IMR-90 (cell line): ENCODE results near the gene RERE. TPM values are rescaled to one million over a fixed set of nuclear protein-coding genes. Genes with fewer than 3 reads are reported as not detected.

Experiments used
- ATAC-seq: fragments of 200-7000 bp; cut with Tn5 transposase; 2 replicates; pipeline ENCODE4 v1.9.1; 2020; ENCODE audit warnings: low read depth, mild to moderate bottlenecking, moderate library complexity
- BruUV-seq: library from RNA; stranded (reverse); fragments of 400-500 nt; replicated peaks from 2 replicates; lab custom pipeline; 2021; lab: Mats Ljungman, UMichigan
- CTCF ChIA-PET: fragments of 300-600 bp; formaldehyde crosslinking; extraction: SDS; loops from one replicate; lab custom pipeline; 2021; ENCODE audit warnings: antibody characterized with exemption; lab: Yijun Ruan, JAX
- POLR2A ChIA-PET: fragments of 300-600 bp; sonication (Branson Sonifier 250); formaldehyde crosslinking; loops from one replicate; lab custom pipeline; 2022; ENCODE audit warnings: antibody characterized with exemption; ENCODE audit not compliant: unreplicated experiment; lab: Charles Lee
- DNase-seq: peaks from one replicate; pipeline ENCODE4 v3.0.0; 2013
- H2AFZ ChIP-seq: replicated peaks from 2 replicates; pipeline ENCODE3; 2013; ENCODE audit warnings: low read length, mild to moderate bottlenecking; ENCODE audit not compliant: poor library complexity
- H2AK5ac ChIP-seq: 2 replicates; pipeline ENCODE4 v1.6.1; 2013; ENCODE audit warnings: low read depth, low read length, inconsistent platforms
- H2AK9ac ChIP-seq: replicated peaks from 2 replicates; pipeline ENCODE3; 2013; ENCODE audit warnings: mild to moderate bottlenecking, low read depth, low read length, moderate library complexity; ENCODE audit not compliant: poor library complexity
- H2BK120ac ChIP-seq: 2 replicates; pipeline ENCODE4 v1.6.1; 2013; ENCODE audit warnings: low read depth, low read length, inconsistent platforms
- H2BK15ac ChIP-seq: 3 replicates; pipeline ENCODE4 v1.6.1; 2013; ENCODE audit warnings: low read depth, low read length, inconsistent platforms
- H2BK20ac ChIP-seq: 2 replicates; pipeline ENCODE4 v1.6.1; 2013; ENCODE audit warnings: low read depth, mild to moderate bottlenecking, inconsistent platforms, low read length, moderate library complexity
- H2BK5ac ChIP-seq: 2 replicates; pipeline ENCODE4 v1.6.1; 2013; ENCODE audit warnings: mild to moderate bottlenecking, low read depth, low read length, inconsistent platforms; ENCODE audit not compliant: poor library complexity, severe bottlenecking
- H3K14ac ChIP-seq: replicated peaks from 2 replicates; pipeline ENCODE4 v1.6.1; 2013; ENCODE audit warnings: low read depth, low read length, inconsistent platforms
- H3K18ac ChIP-seq: 2 replicates; pipeline ENCODE4 v1.6.1; 2013; ENCODE audit warnings: low read depth, low read length, control low read depth
- H3K23ac ChIP-seq: 2 replicates; pipeline ENCODE4 v1.6.1; 2013; ENCODE audit warnings: low read depth, low read length, inconsistent platforms
- H3K27ac ChIP-seq: 2 replicates; pipeline ENCODE4 v1.5.1; 2013; ENCODE audit warnings: mild to moderate bottlenecking, control low read depth, low read length; ENCODE audit not compliant: insufficient read depth
- H3K27me3 ChIP-seq: 2 replicates; pipeline ENCODE4 v1.6.1; 2013; ENCODE audit warnings: low read length; ENCODE audit not compliant: control insufficient read depth, insufficient read depth
- H3K36me3 ChIP-seq: 2 replicates; pipeline ENCODE4 v1.6.1; 2013; ENCODE audit warnings: low read length, mixed read lengths; ENCODE audit not compliant: control insufficient read depth, insufficient read depth
- H3K4ac ChIP-seq: 2 replicates; pipeline ENCODE4 v1.6.1; 2013; ENCODE audit warnings: low read depth, low read length, inconsistent platforms
- H3K4me1 ChIP-seq: 2 replicates; pipeline ENCODE4 v1.6.1; 2013; ENCODE audit warnings: low read length, mixed read lengths; ENCODE audit not compliant: control insufficient read depth, insufficient read depth
- H3K4me2 ChIP-seq: 2 replicates; pipeline ENCODE4 v1.6.1; 2013; ENCODE audit warnings: low read depth, mild to moderate bottlenecking, control low read depth, low read length, moderate library complexity
- H3K4me3 ChIP-seq: 2 replicates; pipeline ENCODE4 v1.5.1; 2013; ENCODE audit warnings: low read depth, mild to moderate bottlenecking, control low read depth, low read length, moderate library complexity; ENCODE audit not compliant: insufficient read depth
- H3K56ac ChIP-seq: 2 replicates; pipeline ENCODE4 v1.6.1; 2013; ENCODE audit warnings: low read length, inconsistent platforms; ENCODE audit not compliant: insufficient read depth; ENCODE audit errors: extremely low read depth
- H3K79me1 ChIP-seq, 2 experiments: 2 replicates each; pipeline ENCODE4 v1.6.1; 2013; ENCODE audit warnings: low read length in 2 of 2, inconsistent platforms in 1 of 2, low read depth in 1 of 2
- H3K9ac ChIP-seq: 2 replicates; pipeline ENCODE4 v1.6.1; 2013; ENCODE audit warnings: low read depth, low read length, control low read depth
- H3K9me1 ChIP-seq: 2 replicates; pipeline ENCODE4 v1.6.1; 2013; ENCODE audit warnings: low read length, inconsistent platforms; ENCODE audit not compliant: insufficient read depth
- H3K9me3 ChIP-seq: 2 replicates; pipeline ENCODE4 v1.6.1; 2013; ENCODE audit warnings: low read length; ENCODE audit not compliant: control insufficient read depth, insufficient read depth
- H4K20me1 ChIP-seq: 2 replicates; pipeline ENCODE4 v1.6.1; 2013; ENCODE audit warnings: low read length, inconsistent platforms; ENCODE audit not compliant: insufficient read depth
- H4K5ac ChIP-seq: 2 replicates; pipeline ENCODE4 v1.6.1; 2013; ENCODE audit warnings: mild to moderate bottlenecking, low read depth, low read length, control low read depth
- H4K8ac ChIP-seq, 2 experiments: 2 replicates each; pipeline ENCODE4 v1.6.1; 2013; ENCODE audit warnings: low read depth in 2 of 2, low read length in 2 of 2, control low read depth in 1 of 2, inconsistent platforms in 1 of 2
- H4K91ac ChIP-seq: 2 replicates; pipeline ENCODE4 v1.6.1; 2013; ENCODE audit warnings: low read depth, low read length, inconsistent platforms; ENCODE audit not compliant: insufficient read depth
- POLR2A ChIP-seq: IDR thresholded peaks from 2 replicates; pipeline ENCODE4 v1.6.1; 2012; ENCODE audit warnings: mild to moderate bottlenecking, low read depth, low read length
- RFX5 ChIP-seq: IDR thresholded peaks from 2 replicates; pipeline ENCODE4 v1.8.0; 2012; ENCODE audit warnings: low read depth, mild to moderate bottlenecking, low read length, moderate library complexity
- WGBS, 2 experiments: methylation state at CpG; one replicate each; pipeline versions ENCODE4 v1.1.5 to v1.1.7; 2013; ENCODE audit warnings: missing lambda C conversion rate in 2 of 2; ENCODE audit not compliant: insufficient read length in 1 of 2; ENCODE audit errors: extremely low coverage in 2 of 2; 5-methylcytosine and 5-hydroxymethylcytosine counted together
- dilution Hi-C: fragments of 300-500 bp; cut with HindIII; formaldehyde crosslinking; loops from one replicate; pipeline ENCODE4 v1.14.3; 2018; ENCODE audit warnings: low sequenced_read_pairs; ENCODE audit not compliant: unreplicated experiment
- in situ Hi-C: fragments of 300-500 bp; cut with MboI; formaldehyde crosslinking; loops from 3 replicates; pipeline ENCODE4 v1.14.3; 2019; ENCODE audit warnings: low sequenced_read_pairs, inconsistent platforms, mixed read lengths
- intact Hi-C: fragments of 100-400 bp; cut with micrococcal nuclease; formaldehyde crosslinking; loops from 2 replicates; pipeline ENCODE4 v1.10.0; 2022
- polyA plus RNA-seq, 3 experiments: library from polyadenylated mRNA; depleted of rRNA; stranded (reverse); fragments of >200 nt; gene quantifications; 2 replicates each; pipeline ENCODE4 v1.2.3, GENCODE V29; 2012; ENCODE audit warnings: low replicate concordance in 1 of 3
- total RNA-seq: library from RNA; depleted of rRNA; stranded (reverse); fragments of >200 nt; gene quantifications from 2 replicates; pipeline ENCODE4 v1.2.3, GENCODE V29; 2012
- TF ChIP-seq, protein P1 (sequence below): fragments of 150-350 bp; IDR thresholded peaks from 2 replicates; pipeline ENCODE4 v1.6.1; 2017; ENCODE audit warnings: mild to moderate bottlenecking, antibody characterized with exemption, low read length, low read depth

The RERE gene
- total and polyA plus RNA-seq, 2 of the 4 experiments (the other 2 are of a cell fraction), result 11.5 to 25.1 TPM

DNA sequence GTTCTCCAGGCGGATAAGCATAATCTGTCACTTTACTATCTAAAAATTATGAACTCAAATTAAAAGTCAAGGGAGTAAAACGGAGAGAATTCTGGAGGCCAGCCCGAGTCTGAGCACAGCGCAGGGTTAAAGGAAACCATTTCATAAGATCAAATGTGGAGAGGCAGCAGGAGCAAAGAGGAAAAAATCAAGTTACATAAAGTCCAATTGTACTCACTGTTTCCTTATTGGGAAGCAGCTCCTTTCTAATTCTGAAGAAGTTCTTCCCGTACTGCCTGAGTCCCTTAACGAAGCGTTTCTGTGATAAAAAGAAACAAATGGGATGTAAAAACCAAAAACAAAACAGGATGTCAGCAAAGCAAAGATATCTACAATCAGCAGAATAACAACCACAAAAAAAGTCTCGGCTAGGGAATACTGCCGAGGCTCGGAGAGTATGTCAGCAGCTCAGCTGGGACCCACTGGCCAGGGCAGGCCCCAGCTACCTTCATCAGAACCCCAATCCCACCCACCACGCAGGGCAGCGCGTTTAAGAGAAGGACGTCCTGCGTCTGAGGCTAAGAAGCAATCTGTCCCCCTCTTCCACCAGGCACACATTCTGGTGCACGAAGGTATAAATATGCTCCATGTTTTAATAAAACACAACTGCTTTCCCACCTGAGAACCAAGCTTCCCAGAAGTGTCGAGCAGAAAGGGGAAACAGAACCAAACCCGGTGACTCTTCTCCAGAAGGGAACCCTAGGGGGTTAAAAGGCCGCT is 394.8 kb downstream of the RERE start:
- H3K9me3 ChIP-seq, result no peaks in the 10 kb centered on the region
- peaks cover 21% of the 10 kb centered on the region for H3K9me1 ChIP-seq
- ChIA-PET POLR2A (no interaction called here), CTCF (interaction anchor here (1.5 kb wide), 1 partner anchor 14 kb away, joined by 7 read pairs; no protein-coding TSS in a partner anchor)
- peaks cover 21% of the 10 kb centered on the region for H3K4me1 ChIP-seq
- H3K9ac ChIP-seq, result peak overlapping the region; percentile 100
- H2AK9ac ChIP-seq, result peak overlapping the region; percentile 11
- peak overlapping the region; percentile 95 for H3K18ac ChIP-seq
- H3K23ac ChIP-seq, result peak overlapping the region; percentile 87
- H3K79me1 ChIP-seq, result peaks cover 17 to 75% of the 10 kb centered on the region in 2 experiments
- peak overlapping the region; percentile 78 to 84 for H4K8ac ChIP-seq
- in situ Hi-C loops (no loop called here), dilution Hi-C loops (no loop called here), intact Hi-C loops (loop anchor here (1.0 to 5.0 kb wide), 6 partner anchors 25 to 445 kb away; no protein-coding TSS in a partner anchor)
- peak overlapping the region; percentile 79 for H2BK120ac ChIP-seq
- peak overlapping the region; percentile 60 for H3K4me2 ChIP-seq
- H4K5ac ChIP-seq, result peak overlapping the region; percentile 73
- H4K91ac ChIP-seq, result peak overlapping the region; percentile 83
- TF ChIP-seq, protein P1, sequence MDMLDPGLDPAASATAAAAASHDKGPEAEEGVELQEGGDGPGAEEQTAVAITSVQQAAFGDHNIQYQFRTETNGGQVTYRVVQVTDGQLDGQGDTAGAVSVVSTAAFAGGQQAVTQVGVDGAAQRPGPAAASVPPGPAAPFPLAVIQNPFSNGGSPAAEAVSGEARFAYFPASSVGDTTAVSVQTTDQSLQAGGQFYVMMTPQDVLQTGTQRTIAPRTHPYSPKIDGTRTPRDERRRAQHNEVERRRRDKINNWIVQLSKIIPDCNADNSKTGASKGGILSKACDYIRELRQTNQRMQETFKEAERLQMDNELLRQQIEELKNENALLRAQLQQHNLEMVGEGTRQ, result no peak
- TF ChIP-seq RFX5 (no peak), POLR2A (0 out of 2 replicates have a peak, but pooled peaks have one; percentile 4)
- H3K4ac ChIP-seq, result peak overlapping the region; percentile 95
- peak overlapping the region; percentile 98 for H3K14ac ChIP-seq
- peak; percentile 30 for DNase-seq
- ATAC-seq, result 0 out of 2 replicates have a peak, but pooled peaks have one; percentile 3
- peak overlapping the region; percentile 84 for H2BK5ac ChIP-seq
- peaks cover 18% of the 10 kb centered on the region for H3K36me3 ChIP-seq
- peak overlapping the region; percentile 87 for H2BK15ac ChIP-seq
- 0% methylated on average over 5 of the region's 19 CpGs; no CpG with 5 or more reads in 1 of the 2 experiments for WGBS, 2 experiments
- peak overlapping the region; percentile 35 for H2BK20ac ChIP-seq
- BruUV-seq, result no TSS peak
- H2AFZ ChIP-seq, result peak overlapping the region; percentile 60
- H4K20me1 ChIP-seq, result peaks cover 49% of the 10 kb centered on the region
- peak overlapping the region; percentile 96 for H3K56ac ChIP-seq
- H3K27me3 ChIP-seq, result no peaks in the 10 kb centered on the region
- H3K4me3 ChIP-seq, result peak overlapping the region; percentile 73
- peak overlapping the region; percentile 99 for H3K27ac ChIP-seq
- peak overlapping the region; percentile 72 for H2AK5ac ChIP-seq
